ENCODE measurements around the gene CYB5R4.

- TF ChIP-seq SIRT6 (IDR thresholded peaks at IDR 0.05; ENCODE audit: low read length) (no peak), EP300 (IDR thresholded peaks at IDR 0.05; ENCODE audit: borderline replicate concordance in 1 of 2, low read depth in 2 of 2, low read length in 2 of 2) (no peak), POLR2AphosphoS5 (IDR thresholded peaks at IDR 0.05; ENCODE audit: low read depth, low read length) (no peak), YY1 (IDR thresholded peaks at IDR 0.05; ENCODE audit: low read depth, low read length) (no peak), BRCA1 (IDR thresholded peaks at IDR 0.05; ENCODE audit: low read depth, low read length) (no peak), TEAD4 (IDR thresholded peaks at IDR 0.05; ENCODE audit: low read depth, low read length) (no peak)
- TF ChIP-seq, protein P1, sequence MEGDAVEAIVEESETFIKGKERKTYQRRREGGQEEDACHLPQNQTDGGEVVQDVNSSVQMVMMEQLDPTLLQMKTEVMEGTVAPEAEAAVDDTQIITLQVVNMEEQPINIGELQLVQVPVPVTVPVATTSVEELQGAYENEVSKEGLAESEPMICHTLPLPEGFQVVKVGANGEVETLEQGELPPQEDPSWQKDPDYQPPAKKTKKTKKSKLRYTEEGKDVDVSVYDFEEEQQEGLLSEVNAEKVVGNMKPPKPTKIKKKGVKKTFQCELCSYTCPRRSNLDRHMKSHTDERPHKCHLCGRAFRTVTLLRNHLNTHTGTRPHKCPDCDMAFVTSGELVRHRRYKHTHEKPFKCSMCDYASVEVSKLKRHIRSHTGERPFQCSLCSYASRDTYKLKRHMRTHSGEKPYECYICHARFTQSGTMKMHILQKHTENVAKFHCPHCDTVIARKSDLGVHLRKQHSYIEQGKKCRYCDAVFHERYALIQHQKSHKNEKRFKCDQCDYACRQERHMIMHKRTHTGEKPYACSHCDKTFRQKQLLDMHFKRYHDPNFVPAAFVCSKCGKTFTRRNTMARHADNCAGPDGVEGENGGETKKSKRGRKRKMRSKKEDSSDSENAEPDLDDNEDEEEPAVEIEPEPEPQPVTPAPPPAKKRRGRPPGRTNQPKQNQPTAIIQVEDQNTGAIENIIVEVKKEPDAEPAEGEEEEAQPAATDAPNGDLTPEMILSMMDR (IDR thresholded peaks at IDR 0.05; ENCODE audit: control extremely low read depth in 1 of 3, insufficient read depth in 1 of 3, low read depth in 1 of 3, low read length in 3 of 3), result no peak
Observed at GRCh38 chr6:83901624-83902023, 42.1 kb downstream of the CYB5R4 start.
